GM19467 (cell line): ENCODE results near the gene EVL.

Experiments used
- ATAC-seq: cut with Tn5 transposase; IDR thresholded peaks from one replicate; pipeline ENCODE4 v1.9.1; 2021; ENCODE audit warnings: mild to moderate bottlenecking, moderate library complexity; ENCODE audit not compliant: unreplicated experiment

The EVL gene

GRCh38 chr14:100064335-100065092, 708 bp upstream of the EVL start:
- ATAC-seq: peak; percentile 6

DNA sequence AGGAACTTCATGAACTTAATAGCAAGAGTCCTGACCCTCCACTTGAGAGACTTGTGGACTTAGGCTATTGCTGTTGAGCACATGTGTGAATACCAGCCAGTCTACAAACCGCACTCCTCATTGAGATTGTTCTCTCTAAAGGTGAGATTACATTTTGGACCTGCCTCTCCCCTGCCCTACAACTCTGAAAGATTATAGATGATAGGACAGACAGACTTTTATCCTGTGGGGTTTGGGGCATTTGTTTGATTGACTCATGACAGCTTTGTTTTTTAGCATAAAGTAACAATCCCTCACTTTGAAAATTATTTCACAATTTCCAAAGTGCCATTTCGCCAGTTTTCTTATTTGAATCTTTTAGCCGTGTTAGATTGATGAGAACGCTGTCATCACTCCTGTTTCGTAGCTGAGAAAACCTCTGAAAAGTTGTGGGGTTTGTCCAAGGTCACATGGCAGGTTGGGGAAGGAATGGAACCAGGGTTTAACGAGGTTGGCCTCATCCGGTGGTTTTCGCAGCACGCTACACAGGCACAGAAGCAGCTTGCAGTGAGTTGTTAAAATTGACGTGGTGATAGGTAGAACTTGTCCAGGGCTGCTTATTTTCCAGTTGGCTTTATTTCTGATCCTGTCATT, 836 bp downstream of the EVL start:
- peak; percentile 32 for ATAC-seq

GRCh38 chr14:100066962-100067361, 1.7 kb downstream of the EVL start:
- no peak for ATAC-seq

GRCh38 chr14:100067481-100067880, 2.3 kb downstream of the EVL start:
- ATAC-seq: no peak

DNA sequence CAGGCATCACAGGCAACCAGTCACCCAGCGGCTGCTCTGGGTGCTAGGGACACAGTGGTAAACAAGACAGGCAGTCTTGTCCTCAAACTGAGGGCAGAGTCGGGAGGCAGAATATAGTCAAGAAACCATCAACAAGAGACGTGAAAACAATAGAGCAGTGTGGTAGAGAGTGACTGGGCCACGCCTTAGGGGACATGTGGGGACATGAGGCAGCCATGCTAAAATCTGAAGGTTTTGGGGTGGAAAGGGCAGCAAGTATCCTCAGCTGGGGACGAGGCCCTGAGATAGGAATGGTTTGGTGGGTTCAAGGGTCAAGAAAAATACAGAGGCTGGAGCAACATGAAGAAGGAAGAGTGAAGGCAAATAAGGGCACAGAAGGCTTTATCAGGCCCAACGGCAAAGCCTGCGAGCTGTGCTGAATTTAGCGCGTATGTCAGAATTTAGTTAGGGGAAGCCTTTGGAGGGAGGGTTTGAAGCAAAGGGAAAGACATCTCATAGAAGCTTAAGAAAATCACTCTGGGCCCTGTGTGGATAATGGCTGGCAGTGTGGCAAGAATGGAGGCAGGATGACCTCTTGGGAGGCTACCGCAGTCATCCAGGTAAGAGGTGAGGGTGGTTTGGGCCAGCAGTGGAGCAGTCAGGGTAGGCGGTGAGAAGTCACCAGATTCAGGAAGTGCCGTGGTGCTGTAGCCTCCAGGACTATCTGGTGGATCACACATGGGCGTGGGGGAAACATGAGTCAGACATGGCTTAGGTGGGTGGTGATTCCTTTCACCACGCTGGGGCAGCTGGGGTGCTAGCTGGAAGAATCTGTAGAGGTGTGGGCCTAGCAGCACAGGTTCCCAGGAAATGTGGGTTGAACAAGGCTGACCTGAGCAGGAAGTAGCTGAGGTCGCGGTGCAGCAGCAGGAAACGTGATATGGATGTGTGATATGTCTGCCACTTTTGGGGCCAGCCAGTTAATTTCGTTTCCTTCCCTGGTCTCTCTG, 3.0 kb downstream of the EVL start:
- peak; percentile 37 for ATAC-seq

DNA sequence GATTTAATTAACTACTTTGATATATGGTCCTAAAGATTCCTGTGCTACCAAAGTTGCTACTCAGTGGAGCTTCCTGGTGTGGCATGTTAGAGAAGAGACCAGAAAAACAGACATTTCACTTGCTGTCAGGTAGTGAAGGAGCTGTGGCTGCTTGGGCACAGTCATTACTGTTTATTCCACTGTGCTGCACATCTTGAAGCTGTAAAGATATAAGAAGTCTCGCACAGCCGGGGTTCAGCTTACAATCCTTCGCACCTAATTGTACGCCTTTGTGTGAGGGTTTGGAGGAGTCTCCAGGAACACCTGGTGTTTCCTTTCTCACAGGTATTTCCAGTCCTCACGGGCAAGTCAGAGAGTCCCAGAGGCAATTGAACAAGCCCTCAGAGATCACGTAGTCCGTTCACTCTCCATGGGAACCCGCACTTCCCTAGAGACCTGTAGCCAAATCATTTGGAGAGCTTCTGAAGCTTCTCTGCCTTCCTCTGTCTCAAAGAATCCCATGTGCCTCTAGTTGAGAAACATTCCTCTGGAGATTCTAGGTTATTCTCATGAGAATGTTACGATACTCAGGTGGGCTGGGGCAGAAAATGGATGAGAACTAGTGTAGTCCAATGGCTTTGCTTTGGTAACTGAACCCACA, 4.1 kb downstream of the EVL start:
- no peak for ATAC-seq

DNA sequence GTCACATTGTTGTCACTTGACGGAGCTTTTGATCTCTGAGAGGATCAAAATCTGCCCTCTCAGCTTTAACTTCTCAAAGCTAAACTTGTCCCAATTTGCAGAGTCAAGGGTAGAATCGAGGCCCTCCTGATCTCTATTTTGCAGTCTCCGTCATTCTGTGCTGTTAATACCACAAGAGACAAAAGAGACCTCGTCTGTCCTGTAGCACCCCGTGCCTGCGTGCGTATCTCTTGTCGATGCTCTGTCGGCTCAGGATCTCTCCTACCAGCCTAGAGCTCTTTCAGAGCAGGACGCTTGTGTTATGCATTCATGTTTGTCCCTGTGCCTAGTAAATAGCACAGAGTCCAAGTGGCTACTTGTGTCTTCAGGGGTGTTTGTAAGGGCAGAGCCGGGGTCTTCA, 5.1 kb downstream of the EVL start:
- ATAC-seq: no peak

- ATAC-seq: no peak
Observed at GRCh38 chr14:100071545-100071944, 6.3 kb downstream of the EVL start.

GRCh38 chr14:100072783-100073346, 7.6 kb downstream of the EVL start:
- no peak for ATAC-seq

- no peak for ATAC-seq
Observed at GRCh38 chr14:100073576-100074430, 8.6 kb downstream of the EVL start.

DNA sequence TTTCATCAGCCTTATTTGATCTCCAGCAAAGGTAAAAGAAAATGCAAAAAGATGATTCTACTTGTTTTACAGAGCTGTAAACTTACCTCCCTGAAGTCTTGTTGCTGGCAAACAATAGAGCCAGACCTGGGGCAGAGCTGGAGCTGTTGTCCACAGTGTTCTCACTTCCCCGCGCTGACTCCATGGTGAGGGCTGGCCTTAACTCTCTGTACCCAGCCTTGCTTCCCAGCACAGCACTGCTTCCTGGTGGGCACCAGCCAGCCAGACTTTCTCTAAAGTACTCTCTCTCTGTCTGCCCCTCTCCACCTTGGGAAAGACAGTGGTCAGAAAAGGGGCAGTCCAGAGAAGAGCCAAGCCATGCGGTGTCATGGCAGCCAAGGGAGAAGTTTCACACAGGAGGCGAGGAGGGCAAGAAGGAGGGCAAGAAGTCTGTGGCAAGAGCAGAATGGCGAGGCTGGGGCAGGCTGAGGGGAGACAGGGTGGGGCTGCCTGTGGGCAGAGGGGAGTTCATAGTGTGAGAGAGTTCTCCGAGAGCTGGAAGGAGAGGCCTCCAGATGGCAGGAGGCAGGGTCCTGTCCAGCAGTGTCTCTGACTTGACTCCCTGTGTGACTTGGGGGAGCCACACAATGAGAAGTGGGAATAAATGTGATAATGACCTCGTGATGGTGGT, 9.3 kb downstream of the EVL start:
- no peak for ATAC-seq

- ATAC-seq: no peak
Observed at GRCh38 chr14:100075681-100076080, 10.5 kb downstream of the EVL start.

DNA sequence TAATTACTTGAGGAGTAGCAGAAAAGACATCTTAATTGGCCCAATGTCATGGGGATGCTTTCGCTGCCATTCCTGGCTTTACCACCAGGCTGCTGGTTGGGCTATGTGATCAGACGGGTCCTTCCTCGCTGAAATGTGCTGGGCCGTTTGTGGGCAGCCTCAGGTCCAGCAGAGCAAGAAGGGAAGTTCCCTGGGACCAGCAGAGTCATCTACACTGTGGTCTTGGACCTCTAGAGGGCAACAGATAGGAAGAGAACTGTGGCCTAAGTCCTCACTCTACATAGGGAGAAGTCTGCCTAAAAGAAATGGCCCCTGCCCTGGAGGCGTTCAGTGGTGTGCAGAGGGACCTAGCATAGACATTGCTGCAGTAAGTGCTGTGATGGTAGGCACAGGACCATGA, 10.9 kb downstream of the EVL start:
- ATAC-seq: no peak

GRCh38 chr14:100076606-100077005, 11.4 kb downstream of the EVL start:
- no peak for ATAC-seq

- no peak for ATAC-seq
Observed at GRCh38 chr14:100077441-100077840, 12.2 kb downstream of the EVL start.

DNA sequence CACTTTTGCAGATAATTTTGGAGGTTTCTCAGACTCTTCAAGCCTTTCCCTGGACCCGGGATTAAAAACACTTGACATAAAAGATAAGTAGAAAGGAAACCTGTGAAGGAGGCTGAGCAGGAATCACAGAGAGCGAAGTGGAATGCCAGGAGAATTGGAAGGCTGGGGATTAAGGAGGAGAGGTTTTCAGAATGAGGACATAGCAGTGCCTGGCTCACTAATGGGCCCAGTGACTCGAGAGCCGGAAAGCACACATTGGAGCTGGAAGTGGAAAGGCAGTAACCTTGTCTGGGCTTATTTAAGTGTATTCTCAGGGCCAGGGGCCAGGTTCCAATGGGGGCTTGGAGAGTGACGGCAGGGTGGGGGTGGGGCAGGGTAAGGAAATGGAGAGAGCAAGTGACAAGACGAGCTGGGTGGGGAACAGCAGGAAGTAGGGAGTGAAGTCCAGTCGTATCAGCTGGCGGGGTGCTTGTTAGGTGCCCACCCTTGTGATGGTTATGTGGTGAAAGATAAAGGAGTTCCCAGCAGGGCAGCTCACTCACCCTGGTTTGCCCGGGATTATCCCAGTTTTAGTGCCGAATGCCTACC, 13.1 kb downstream of the EVL start:
- ATAC-seq: no peak

DNA sequence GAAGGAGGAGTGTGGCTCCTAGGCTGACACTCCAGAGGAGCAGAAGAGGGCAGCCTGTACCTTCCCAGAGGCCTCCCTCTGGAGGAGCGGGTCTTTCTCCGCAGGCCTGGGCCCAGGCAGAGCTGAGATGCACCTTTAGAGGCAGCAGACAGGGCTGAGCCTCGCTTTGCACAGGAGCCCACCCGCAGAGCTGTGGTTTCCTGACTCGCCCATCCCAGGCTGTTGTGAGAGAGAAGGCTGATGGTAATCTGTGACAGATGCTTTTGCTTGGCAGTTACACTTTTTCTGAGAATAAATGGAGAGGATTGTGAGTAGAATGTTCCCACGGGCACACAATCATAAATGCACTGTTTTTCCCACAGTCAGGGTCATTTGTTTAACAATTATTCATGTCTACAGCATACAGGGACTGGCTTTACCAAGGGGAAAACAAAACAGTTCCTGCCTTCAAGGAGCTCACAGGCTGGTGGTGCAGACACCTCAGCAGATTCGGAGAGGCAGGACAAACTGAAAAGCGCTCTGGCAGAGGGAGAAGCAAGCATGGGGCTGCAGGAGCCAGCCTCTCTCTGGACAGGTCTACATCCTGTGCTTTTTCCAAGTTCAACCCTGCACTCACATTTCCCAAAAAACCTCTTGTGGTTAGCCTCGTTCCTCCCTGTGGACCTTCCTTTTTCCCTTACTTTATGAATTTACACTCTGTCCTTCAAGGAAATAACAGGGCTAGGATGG, 13.9 kb downstream of the EVL start:
- ATAC-seq: peak; percentile 50

GRCh38 chr14:100079726-100080005, 14.4 kb downstream of the EVL start:
- no peak for ATAC-seq
